GOT3 (cell line): Measurements from ENCODE around the gene C10orf90.

Experiments
- DNase-seq: peaks from one replicate; lab custom pipeline; 2025; ENCODE audit warnings: mixed read lengths; lab: John Stamatoyannopoulos, UW

Gene C10orf90

DNA sequence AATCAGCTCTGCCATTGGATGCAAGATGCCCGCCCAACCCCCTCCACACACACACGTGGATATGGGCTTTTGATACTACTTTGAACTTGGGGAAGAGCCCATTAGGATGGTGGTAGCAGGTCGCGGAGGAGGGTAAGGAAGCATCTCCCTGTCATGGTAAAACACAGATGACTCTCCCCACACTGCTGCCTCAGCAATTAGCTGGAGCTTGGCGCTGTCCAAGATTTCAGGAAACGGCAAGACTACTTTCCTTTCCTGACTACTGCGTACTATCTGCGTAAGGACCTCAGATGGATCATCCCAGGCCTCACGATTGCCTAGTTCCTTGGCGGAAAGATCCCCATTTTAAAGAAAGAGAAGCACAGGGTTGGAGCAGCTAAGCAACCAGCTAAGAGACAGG is 134.3 kb downstream of the C10orf90 start:
- no peak for DNase-seq

DNA sequence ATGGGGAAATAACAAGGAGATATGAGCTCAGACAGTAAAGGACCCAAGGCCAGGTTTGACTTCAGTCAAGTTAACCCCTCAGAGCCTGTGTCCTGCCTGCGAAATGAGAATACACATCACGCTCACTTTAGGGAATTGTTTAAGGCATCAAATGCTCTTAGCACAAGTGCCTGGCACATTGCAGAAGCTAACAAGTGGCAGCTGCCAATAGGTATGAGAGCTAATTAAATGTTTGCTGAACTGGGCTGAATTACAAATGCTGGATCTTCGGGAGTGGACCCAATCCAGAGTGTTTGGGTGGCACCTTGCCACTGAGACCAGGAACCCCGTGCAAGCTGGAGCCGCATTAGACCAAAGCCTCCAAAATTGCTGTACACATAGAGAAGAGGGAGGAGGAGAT is 136.8 kb downstream of the C10orf90 start:
- DNase-seq: no peak

DNA sequence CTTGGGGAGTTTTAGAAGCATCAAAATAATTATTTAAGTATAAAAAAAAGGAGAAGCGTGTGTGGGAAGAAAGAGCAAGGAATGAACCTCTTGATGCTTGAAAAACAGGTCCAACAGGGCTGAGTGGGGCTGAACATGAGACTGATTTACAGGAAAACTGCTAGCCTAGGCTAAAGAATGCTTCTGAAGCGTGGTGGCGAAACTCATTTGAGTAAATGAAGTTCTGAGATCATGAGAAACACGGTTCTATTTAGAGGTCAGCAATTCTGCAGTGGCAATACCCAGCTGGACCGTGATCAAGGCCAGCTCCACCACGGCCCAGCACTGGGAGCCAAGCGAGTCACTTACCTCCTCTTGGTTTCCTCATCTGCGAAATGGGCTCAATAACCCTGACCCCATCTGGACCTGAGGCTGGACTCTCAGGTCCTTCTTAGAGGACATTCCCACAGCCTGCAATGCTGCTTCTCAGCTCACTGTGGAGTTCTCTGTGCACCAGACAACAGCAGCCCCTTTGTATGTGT is 142.1 kb downstream of the C10orf90 start:
- DNase-seq: no peak

DNA sequence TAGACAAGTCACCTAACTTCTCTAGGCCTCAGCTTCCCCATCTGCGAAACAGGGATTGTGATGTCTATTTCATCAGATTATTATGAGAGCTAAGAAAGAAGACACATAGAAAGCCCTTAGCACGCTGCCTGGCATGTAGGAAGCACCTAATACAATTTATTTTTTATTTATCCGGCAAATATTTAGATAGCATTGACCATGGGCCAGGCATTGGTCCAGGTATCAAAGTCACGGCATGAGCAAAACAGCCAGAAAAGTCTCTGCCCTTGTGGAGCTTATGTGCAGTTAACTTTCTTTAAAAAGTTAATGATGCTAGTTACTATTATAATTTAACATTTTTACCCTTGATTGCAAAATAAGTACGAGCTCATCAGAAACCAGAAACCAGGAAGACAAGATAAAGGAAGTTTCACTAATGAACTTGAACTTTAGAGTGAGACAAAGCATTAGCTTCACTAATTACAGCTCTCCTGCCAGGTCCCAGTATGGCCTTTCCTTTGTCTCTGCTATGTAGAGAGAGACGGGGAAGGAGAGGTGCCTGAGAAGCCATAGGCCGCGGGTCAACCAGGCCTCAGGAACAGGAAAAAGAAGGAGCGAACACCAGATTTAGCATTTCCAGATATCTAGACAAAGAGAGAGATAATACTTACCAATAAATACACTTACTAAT is 142.7 kb downstream of the C10orf90 start:
- no peak for DNase-seq

DNA sequence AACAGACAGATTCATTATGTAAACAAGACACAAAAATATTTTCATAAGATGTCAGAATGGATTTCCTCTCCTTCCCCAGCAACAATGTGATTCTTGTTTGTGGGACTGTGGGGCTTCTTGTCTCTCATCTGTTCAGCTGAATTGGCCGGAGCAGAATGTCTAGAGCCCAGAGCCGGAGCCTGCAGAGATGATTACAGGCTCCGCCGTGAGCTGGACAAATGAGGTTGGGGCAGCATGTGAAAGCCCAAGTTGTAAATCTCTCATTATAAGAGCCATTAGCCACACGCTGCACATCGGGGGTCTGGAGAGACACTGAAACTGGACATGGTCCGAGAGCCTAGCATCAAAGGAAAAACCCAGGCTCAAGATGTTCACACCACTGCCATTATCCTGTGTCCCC is 145.2 kb downstream of the C10orf90 start:
- DNase-seq: no peak

DNA sequence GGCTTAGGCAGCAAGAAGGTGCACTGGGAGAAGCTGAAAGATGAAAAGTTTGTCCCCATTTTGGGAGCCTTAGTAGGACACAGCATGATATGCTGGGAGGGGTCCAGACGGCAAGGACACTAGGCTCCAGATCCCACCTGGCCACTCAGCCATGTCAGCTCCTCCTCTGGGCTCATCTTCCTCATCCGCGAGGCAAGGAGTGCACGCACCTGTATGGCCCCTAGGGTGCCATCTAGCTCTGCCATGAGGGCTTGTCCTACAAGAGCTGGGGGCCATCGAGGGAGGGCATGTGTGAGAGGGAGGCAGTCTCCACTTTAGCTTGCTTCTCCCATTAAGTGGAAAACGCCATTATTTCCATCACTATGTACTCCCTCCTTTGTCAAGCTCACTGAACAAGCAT is 146.0 kb downstream of the C10orf90 start:
- no peak for DNase-seq

DNA sequence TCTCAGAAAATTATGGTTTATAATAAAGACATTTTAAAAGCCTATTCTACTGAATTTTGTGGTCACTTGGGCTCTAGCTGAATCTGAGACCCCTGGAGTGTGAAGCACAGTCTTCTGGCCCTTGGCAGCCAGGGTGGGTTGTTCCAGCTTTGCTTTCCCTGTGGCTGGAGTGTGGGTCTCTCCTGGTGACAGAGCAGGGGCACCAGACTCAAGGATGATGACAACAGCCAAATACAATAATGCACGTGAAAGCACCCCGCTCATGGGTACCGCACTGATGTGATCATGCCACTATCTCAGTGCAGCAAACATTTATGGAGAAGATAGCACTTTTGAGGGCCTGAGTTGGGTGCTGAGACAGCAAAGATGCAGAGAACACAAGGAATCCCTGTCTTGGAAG is 147.4 kb downstream of the C10orf90 start:
- DNase-seq: no peak

DNA sequence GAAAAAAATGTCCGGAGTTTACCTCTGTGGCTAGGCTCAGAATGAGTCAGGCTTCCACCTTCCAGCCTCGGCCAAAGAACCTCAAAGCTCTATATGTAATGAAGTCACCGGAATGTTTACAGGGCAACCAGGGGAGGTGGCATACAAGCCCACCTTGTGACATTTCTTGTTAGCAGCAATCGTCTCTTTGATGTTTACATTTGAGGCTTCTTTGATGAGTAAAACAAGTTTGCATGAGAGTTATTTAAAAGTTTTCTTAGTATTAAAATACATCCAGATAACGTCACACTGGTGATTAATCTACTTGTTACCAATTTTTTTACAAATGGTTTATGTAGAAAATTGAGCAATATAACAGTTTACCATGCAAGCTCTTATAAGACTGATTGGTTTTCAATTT is 149.1 kb downstream of the C10orf90 start:
- DNase-seq: no peak

DNA sequence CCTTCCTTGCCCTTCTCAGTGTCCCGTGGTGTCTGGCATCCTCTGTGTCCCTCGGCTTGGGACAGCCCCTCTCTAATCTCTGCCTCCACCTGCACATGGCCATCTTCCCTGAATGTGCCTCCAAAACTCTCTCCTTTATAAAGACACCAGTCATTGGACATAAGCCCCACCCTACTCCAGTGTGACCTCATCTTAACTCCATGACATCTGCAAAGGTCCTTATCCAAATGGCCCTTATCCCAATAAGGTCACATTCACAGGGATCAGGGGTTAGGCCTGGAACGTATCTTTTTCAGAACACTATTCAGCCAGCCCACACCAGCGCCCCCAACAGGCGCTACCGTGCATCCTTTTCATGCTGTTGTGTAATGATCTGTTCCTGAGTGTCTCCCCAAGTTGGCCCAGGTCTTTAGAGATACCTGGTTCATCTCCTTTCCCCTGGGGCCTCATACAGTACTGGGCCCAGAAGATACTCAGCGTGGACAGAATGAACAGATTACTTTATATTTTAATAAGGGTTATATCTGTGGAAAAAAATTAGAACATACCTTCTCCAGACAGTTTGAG is 149.7 kb downstream of the C10orf90 start:
- DNase-seq: no peak

DNA sequence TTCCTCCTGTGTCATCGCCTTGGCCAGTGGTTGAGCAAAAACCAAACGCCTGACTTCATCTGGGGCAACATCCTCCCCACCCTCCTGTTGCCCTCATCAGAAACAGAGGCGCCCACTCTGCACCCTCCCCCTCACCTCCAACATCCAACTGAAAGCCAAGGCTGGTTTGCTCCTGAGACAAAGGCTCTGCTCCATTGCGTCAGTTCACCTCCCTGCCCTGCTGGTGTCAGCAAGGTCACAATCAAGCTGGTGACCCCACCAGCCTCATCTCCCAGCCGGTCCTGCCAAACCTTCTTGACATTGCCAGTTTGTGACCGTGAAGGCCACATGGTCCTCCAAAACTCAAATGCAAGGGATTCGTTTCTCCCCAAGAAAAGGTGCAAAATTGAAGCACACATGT is 150.5 kb downstream of the C10orf90 start:
- no peak for DNase-seq

DNA sequence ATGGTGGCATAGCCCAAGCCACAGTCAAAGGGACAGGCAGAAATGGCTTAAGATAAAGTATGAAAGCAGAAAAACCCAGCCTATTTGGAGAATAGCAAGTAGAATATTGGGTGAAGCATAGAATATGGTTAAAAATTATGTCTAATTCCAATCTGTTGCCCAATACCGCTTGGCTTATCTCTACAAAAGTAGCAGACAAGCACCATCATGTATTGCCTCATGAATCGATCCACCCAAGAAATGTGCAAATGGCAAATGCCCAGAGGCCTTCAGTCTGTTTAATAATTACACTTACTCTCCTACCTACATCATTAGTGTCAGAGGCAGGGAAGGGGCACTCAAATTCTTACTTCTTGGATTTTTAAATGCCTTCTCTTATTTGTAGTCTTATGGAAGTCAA is 151.3 kb downstream of the C10orf90 start:
- DNase-seq: no peak

DNA sequence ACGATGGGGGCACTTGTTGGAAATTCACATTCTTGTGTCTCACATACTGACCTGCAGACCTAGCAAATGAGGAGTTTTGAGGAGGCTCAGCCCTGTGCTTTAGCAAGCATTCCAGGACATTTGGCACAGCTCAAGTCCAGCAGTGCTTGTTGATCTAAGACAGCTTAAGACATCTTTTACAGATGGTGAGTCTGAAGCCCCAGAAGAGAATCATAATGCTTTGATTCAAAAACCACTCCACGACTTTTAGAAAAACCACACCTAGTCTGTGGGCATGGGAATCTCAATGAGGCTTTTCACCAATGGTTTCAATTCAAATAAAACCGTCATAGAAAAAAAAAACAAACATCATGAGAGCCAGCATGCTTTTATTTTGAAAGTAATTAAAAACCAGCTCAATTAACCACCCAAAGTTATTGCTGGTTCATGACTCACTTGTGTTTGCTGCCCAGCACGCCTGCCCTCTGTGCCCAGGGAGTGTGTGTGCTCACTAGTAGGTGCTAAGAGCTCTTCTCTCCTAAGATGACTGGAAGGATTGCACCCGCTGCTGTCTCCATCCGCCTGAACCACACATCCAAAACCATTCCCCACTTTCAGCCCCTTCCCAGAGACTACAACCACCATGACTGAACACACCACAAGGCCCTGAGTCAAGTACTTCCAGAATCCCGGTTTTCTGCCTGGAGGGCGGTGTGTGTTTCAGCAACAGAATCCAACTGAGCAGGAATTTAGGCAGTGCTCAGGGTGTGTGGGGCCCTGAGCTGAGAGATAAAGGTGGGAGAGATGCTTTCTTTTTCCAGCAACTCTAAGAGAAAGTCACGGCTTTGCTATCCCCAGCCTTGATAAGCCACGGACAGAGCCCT is 152.0 kb downstream of the C10orf90 start:
- no peak for DNase-seq

DNA sequence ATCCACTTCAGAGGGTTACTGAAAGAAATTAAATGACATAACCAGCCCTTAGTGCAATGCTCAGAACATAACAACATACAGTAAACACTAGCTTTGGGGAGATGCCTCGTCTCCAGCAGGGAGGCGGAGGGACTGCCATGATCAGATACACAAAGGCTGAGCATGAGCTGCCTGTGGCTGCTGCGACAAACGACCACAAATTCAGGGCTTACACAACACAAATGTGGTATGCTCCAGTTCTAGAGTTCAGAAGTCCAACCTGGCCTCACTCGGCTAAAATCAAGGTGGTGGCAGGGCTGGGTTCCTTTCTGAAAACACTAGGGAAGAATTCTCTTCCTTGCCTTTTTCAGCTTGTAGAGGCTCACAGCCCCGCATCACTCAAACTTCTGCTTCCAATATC is 154.0 kb downstream of the C10orf90 start:
- DNase-seq: no peak

DNA sequence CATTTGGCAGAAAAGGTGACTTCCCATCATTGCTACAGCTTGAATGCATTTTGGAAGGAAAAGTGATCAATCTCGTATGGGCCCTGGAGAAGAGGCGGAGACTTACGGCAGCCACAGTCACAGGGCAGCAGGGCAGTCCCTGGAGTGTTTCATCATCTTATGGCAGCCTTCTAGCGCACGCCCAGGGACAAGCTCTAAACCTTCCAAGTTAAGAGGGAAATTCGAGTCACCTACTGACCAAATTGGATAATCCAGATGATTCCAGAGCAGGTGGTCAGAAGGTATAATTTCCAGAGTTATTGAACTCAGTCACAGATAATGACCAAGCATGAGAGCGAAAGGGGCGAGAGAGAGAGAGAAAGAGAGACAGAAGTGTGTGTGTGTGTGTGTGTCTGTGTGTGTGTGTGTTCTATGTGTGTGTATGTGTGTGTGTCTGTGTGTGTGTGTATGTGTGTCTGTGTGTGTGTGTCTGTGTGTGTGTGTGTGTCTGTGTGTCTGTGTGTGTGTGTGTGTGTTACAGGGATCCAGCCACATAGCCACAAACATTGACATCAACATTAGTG is 158.5 kb downstream of the C10orf90 start:
- no peak for DNase-seq

DNA sequence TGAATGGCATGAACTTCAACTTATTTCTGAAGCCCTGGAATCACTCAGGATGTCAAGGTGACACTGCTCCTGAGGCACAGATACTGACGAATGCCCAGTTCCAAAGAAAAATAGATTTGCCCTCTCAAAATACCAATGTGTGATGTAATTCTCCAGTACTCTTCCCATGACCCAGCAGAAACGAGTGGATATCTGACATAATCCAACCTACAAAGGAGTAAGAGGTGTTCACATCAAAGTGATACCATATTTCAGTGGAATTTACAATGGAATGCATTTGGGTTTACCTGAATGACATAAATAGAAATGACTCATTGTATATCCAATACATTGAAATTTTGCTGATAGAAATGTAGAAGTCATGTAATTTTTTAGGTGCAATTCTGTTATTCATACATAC is 161.3 kb downstream of the C10orf90 start:
- no peak for DNase-seq

DNA sequence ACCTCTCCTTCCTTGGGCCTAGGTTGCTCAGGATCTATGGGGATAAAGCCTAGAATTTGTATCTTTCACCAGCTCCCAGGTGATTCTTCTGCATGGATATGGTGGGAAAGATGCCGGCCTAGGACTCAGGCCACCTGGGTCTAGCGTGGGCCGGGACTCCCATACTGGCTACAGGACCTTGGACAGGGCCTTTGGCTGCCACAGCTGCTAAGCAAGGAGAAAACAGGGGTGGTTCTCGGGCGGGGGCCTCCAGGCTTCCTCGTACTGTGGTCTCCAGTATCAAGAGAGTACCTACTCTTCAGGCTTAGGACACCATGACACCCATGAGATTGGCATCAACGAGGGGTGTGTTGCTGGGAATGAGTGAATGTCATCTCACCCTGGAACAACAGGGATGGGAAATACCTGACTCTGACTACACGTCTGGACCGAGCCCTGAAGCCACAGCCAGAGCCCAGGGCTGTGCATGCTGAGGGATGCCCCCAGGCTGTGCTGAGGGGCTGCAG is 161.9 kb downstream of the C10orf90 start:
- DNase-seq: no peak

DNA sequence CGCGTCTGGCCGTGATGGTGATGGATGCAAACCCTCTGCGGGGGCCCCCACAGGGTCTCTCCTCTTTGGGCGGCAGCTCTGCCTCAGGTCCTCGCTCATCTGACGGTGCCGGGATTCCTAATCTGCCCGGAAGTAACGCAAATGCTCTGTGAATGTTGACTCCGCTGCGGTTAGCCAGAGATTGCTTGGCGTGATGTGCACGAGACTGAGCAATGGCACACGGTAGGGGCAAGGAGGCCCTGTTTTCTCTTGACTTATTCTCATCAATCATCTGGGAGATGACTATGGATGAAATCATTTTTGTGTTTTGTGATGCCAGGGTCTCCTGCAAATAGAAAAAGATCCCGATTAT is 165.8 kb downstream of the C10orf90 start:
- DNase-seq: no peak

DNA sequence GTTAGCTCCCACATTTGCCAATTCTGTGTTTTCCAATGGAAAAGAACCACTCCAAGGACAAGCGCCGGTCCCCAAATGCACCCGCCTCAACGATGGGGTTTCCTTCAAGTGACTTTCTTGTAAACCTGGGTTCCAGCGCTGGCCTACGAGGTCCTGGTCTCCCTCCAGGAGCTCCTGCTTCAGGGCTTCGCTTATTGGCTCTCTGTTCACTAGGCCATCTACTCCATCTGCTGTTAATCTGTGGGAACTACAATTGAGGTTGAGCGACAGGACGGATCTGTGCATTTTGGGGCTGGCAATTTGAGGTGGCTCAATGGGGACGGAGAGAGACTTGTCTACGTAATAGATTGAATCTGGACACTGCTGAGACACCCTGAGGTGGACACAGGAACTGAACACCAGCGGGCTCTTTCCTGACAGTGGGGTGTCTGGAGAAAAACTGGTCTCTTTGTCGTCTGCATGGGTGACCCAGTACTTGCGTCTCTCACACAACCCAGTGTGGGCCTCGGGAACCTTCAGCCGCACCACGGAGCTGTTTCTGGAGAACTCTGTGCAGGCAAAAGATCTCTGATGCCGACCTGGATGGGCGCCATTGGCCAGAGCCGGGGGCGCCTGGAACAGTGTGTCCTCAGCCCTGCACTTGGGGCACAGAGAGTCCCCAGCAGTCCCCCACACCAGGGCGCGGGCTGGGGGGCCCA is 166.3 kb downstream of the C10orf90 start:
- no peak for DNase-seq

DNA sequence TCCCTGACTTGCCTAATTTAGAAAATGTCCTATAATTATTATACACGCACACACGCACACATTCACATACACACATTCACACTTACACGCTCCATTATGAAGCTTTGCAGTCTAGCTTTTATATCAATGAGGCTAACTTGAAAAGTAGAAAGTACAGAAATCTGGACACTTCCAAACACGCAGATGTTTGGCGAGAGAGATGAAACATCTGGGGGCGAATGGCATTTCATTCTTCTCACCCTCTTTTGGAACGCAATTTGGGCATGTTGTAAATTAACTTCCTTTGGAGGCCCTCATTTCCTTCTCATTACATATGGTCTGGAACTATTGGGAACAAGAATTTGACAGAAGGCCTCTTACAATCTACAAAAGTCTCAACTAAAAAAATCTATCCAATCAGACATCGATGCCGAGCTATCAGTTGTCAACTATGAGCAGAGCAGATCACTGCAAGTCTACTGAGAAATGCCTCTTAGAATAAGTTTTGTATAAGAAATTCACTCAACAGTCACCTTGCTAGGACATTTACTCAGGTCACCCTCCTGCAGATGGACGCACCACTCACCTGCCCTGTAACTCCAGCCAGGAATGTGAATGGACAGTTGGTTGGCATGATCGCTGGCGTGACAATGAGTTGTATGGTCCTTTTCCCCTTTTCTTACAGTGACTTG is 167.0 kb downstream of the C10orf90 start:
- DNase-seq: no peak

DNA sequence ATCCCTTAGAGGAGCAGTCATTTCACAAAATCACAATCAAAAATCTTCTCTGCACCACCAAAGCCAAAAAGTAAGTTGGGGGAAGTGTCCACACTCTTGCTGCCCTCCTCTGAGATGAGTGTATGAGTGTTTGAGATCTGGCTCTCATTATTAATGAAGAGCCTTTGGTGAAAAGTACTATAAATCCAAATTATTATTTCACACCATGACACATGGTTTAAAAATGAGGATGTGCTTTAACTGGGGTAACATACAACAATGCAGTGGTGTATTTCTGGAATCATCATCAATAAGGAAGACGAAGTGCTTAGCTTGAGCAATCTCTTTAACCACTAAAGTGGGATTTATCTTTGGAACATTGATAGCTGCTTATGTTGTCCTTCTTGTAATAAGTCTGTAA is 168.1 kb downstream of the C10orf90 start:
- DNase-seq: no peak

DNA sequence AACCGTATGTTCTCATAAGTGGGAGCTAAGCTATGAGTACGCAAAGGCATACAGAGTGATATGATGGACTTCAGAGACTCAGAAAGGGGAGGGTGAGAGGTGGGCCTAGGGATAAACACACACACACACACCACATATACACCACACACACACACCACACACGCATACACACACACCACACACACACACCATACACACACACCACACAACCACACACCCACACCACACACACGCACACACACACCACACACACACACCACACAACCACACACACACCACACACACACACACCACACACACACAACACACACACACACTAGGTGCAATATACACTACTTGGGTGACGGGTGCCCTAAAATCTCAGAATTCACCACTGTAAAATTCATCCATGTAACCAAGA is 168.7 kb downstream of the C10orf90 start:
- no peak for DNase-seq
